GM18502 (cell line): Measurements from ENCODE around the gene NUMB.
"Not testable (repeated sequence)": the region's sequence is repeated elsewhere in the genome, so short reads cannot be mapped to it uniquely, and the experiment has no call there.

Experiments used
- ATAC-seq: cut with Tn5 transposase; IDR thresholded peaks from one replicate; pipeline ENCODE4 v1.9.1; 2021; ENCODE audit warnings: mild to moderate bottlenecking; ENCODE audit not compliant: unreplicated experiment, poor library complexity

Gene NUMB

GRCh38 chr14:73369428-73369827 is 88.9 kb downstream of the NUMB start:
- ATAC-seq, result no peak

GRCh38 chr14:73368616-73369015 is 89.7 kb downstream of the NUMB start:
- ATAC-seq, result no peak

GRCh38 chr14:73365727-73366126 is 92.6 kb downstream of the NUMB start:
- no peak for ATAC-seq

- no peak for ATAC-seq
Measured at GRCh38 chr14:73364559-73364958, 93.8 kb downstream of the NUMB start.

- ATAC-seq, result no peak
Measured at GRCh38 chr14:73359445-73359844, 98.9 kb downstream of the NUMB start.

GRCh38 chr14:73358187-73358586 is 100.2 kb downstream of the NUMB start:
- ATAC-seq, result no peak

GRCh38 chr14:73349091-73349490 is 109.3 kb downstream of the NUMB start:
- ATAC-seq, result not testable (repeated sequence)

- no peak for ATAC-seq
Measured at GRCh38 chr14:73344319-73344718, 114.0 kb downstream of the NUMB start.

GRCh38 chr14:73342670-73343069 is 115.7 kb downstream of the NUMB start:
- ATAC-seq, result no peak

GRCh38 chr14:73339846-73340595 is 118.3 kb downstream of the NUMB start:
- no peak for ATAC-seq

- ATAC-seq, result no peak
Measured at GRCh38 chr14:73339206-73339605, 119.1 kb downstream of the NUMB start.

GRCh38 chr14:73338551-73338950 is 119.8 kb downstream of the NUMB start:
- no peak for ATAC-seq

- ATAC-seq, result no peak
Measured at GRCh38 chr14:73333031-73333430, 125.3 kb downstream of the NUMB start.

- ATAC-seq, result no peak
Measured at GRCh38 chr14:73325630-73326299, 132.6 kb downstream of the NUMB start.

GRCh38 chr14:73325063-73325462 is 133.3 kb downstream of the NUMB start:
- no peak for ATAC-seq

- ATAC-seq, result no peak
Measured at GRCh38 chr14:73324533-73324932, 133.8 kb downstream of the NUMB start.

GRCh38 chr14:73323896-73324399 is 134.4 kb downstream of the NUMB start:
- ATAC-seq, result no peak

- ATAC-seq, result no peak
Measured at GRCh38 chr14:73313151-73313550, 145.2 kb downstream of the NUMB start.

- ATAC-seq, result no peak
Measured at GRCh38 chr14:73312687-73313086, 145.7 kb downstream of the NUMB start.

GRCh38 chr14:73311708-73312030 is 146.7 kb downstream of the NUMB start:
- no peak for ATAC-seq

GRCh38 chr14:73309207-73309606 is 149.1 kb downstream of the NUMB start:
- not testable (repeated sequence) for ATAC-seq

- ATAC-seq, result no peak
Measured at GRCh38 chr14:73307261-73307660, 151.1 kb downstream of the NUMB start.
